ENCODE results near the gene ODF2.
A peak's percentile ranks its signal among the peaks of the same experiment; 100 is the strongest.
"Not testable (repeated sequence)": the region's sequence is repeated elsewhere in the genome, so short reads cannot be mapped to it uniquely, and the experiment has no call there.

ODF2 gene

GRCh38 chr9:128495296-128495695 is 39.5 kb downstream of the ODF2 start:
- no peak for DNase-seq (ENCODE audit: low read depth, low spot score)
- TF ChIP-seq CTCF (IDR thresholded peaks at IDR 0.05; ENCODE audit: insufficient read depth, low read length, missing control alignments) = no peak
- POLR2A ChIA-PET = interaction anchor here (0.6 kb wide), 1 partner anchor 59 kb away, joined by 3 read pairs; no protein-coding TSS in a partner anchor
- CTCF ChIA-PET = interaction anchor here (1.2 to 1.8 kb wide), 2 partner anchors 16 to 134 kb away, joined by 3 to 5 read pairs; no protein-coding TSS in a partner anchor
- no peak overlapping the region for H3K4me3 ChIP-seq (ENCODE audit: low read depth, low read length)

GRCh38 chr9:128495804-128496417 is 40.1 kb downstream of the ODF2 start:
- H3K4me3 ChIP-seq (ENCODE audit: low read depth, low read length) = no peak overlapping the region
- no peak for TF ChIP-seq CTCF (IDR thresholded peaks at IDR 0.05; ENCODE audit: insufficient read depth, low read length, missing control alignments)
- ChIA-PET POLR2A (interaction anchor here (0.6 to 1.0 kb wide), 2 partner anchors 55 to 59 kb away, joined by 3 read pairs; no protein-coding TSS in a partner anchor), CTCF (interaction anchor here (1.2 to 1.8 kb wide), 3 partner anchors 16 to 134 kb away, joined by 3 to 5 read pairs (median 4); no protein-coding TSS in a partner anchor)
- no peak for DNase-seq (ENCODE audit: low read depth, low spot score)

- POLR2A ChIA-PET = no interaction called here
- no peak for TF ChIP-seq CTCF (IDR thresholded peaks at IDR 0.05; ENCODE audit: insufficient read depth, low read length, missing control alignments)
- H3K4me3 ChIP-seq (ENCODE audit: low read depth, low read length) = no peak overlapping the region
- DNase-seq (ENCODE audit: low read depth, low spot score) = no peak
- CTCF ChIA-PET = interaction anchor here (1.0 to 1.5 kb wide), 3 partner anchors 11 to 59 kb away, joined by 3 to 4 read pairs (median 3); no protein-coding TSS in a partner anchor
Measured at GRCh38 chr9:128497824-128498610, 42.2 kb downstream of the ODF2 start.

GRCh38 chr9:128498911-128499310 is 43.1 kb downstream of the ODF2 start:
- no peak overlapping the region for H3K4me3 ChIP-seq (ENCODE audit: low read depth, low read length)
- no peak for DNase-seq (ENCODE audit: low read depth, low spot score)
- ChIA-PET POLR2A (no interaction called here), CTCF (interaction anchor here (1.0 to 1.5 kb wide), 2 partner anchors 10 to 60 kb away, joined by 3 to 4 read pairs; no protein-coding TSS in a partner anchor)
- no peak for TF ChIP-seq CTCF (IDR thresholded peaks at IDR 0.05; ENCODE audit: insufficient read depth, low read length, missing control alignments)

- DNase-seq (ENCODE audit: low read depth, low spot score) = no peak
- ChIA-PET CTCF (interaction anchor here (1.1 to 1.5 kb wide), 2 partner anchors 9 to 12 kb away, joined by 3 to 4 read pairs; no protein-coding TSS in a partner anchor), POLR2A (no interaction called here)
- TF ChIP-seq CTCF (IDR thresholded peaks at IDR 0.05; ENCODE audit: insufficient read depth, low read length, missing control alignments) = no peak
- no peak overlapping the region for H3K4me3 ChIP-seq (ENCODE audit: low read depth, low read length)
Measured at GRCh38 chr9:128499920-128500319, 44.1 kb downstream of the ODF2 start.

GRCh38 chr9:128503415-128503825 is 47.6 kb downstream of the ODF2 start:
- CTCF ChIA-PET = not testable (repeated sequence)
- DNase-seq (ENCODE audit: low read depth, low spot score) = peak; percentile 69
- H3K4me3 ChIP-seq (ENCODE audit: low read depth, low read length) = peak overlapping the region; percentile 99; the same call in 1 of the 2 replicates
- POLR2A ChIA-PET = interaction anchor here (2.4 kb wide), 1 partner anchor 49 kb away, joined by 25 read pairs; the partner anchor contains the start of gene SPTAN1

All from AG04449 (cell line).